Left lobe of liver (tissue), 2 donors: Measurements from ENCODE around the gene SMIM26. TPM values are rescaled to one million over a fixed set of nuclear protein-coding genes. Genes with fewer than 3 reads are reported as not detected.
"Not testable (repeated sequence)": the region's sequence is repeated elsewhere in the genome, so short reads cannot be mapped to it uniquely, and the experiment has no call there.

Experiments
- ATAC-seq: fragments of 200-7000 bp; cut with Tn5 transposase; one replicate; pipeline ENCODE4 v1.9.1; 2020; ENCODE audit warnings: mild to moderate bottlenecking, moderate library complexity
- DNase-seq: peaks from one replicate; pipeline ENCODE4 v3.0.0-alpha.2; 2020; ENCODE audit warnings: low spot score
- total RNA-seq: library from RNA; stranded (reverse); gene quantifications from one replicate; pipeline ENCODE4 v1.2.1, GENCODE V29; 2021
- donor health status: DM: no; HTN: no; CAD: no; lungs with moderate emphysema.
- donor health status: DM: no; HTN: yes; CAD: no.

SMIM26 gene
- total RNA-seq: 35.4 TPM

- ATAC-seq (peak; percentile 99), DNase-seq (peak; percentile 96)
These were observed at the start of gene SMIM26 for GRCh38 chr20:18566892-18567738. TSS of gene SMIM26 (plus strand) at chr20:18567432. CDS start at chr20:18567479, 47 bp downstream.

GRCh38 chr20:18522066-18522465 lies 45.2 kb upstream of the SMIM26 start:
- DNase-seq, ATAC-seq: not testable (repeated sequence)

DNA sequence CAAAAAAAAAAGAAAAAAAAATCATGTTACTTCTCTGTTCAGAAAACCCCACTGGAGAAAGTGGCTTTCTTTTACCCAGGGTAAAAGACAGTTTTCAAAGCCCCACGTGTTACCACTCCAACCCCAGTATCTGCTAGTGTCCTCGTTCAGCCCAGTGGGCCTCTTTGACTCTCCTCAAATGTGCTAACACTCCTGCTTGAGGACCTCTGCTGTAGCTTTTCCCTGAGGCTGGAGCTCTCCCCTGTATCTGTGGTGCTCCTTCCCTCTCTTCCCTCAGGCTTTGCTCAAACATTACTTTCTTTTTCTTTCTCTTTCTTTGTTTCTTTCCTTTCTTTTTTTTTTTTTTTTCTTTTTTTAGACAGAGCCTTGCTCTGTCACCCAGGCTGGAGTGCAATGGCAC lies 44.2 kb upstream of the SMIM26 start:
- DNase-seq (no peak), ATAC-seq (no peak)

GRCh38 chr20:18524646-18525045 lies 42.6 kb upstream of the SMIM26 start:
- ATAC-seq (no peak), DNase-seq (no peak)

DNA sequence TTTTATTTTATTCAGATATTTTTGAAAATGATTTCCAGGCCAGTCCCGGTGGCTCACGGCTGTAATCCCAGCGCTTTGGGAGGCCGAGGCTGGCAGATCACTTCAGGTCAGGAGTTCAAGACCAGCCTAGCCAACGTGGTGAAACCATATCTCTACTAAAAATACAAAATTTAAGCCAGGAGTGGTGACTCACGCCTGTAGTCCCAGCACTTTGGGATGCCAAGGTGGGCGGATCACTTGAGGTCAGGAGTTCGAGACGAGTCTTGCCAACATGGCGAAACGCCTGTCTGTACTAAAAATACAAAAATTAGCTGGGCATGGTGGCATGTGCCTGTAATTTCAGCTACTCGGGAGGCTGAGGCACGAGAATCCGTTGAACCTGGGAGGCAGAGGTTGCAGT lies 40.5 kb upstream of the SMIM26 start:
- not testable (repeated sequence) for ATAC-seq, DNase-seq

DNA sequence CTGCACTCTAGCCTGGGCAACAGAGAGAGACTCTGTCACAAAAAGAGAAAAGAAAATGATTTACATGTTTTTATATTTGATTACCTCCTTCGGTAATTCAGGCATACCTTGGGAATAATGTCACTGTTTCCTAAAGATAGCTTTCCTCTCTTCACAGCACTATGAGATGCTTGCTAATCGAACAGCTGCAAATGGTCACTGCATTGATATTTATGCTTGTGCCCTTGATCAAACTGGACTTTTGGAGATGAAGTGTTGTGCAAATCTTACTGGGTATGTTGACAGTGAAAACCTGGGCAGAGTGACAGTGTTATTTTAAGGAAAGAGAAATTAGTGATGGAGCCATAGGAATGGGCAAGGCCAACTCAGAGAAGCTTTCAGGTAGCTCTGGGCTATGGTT lies 39.9 kb upstream of the SMIM26 start:
- ATAC-seq: no peak
- DNase-seq: no peak

- DNase-seq (no peak), ATAC-seq (no peak)
These were observed 39.4 kb upstream of the SMIM26 start for GRCh38 chr20:18527836-18528235.

DNA sequence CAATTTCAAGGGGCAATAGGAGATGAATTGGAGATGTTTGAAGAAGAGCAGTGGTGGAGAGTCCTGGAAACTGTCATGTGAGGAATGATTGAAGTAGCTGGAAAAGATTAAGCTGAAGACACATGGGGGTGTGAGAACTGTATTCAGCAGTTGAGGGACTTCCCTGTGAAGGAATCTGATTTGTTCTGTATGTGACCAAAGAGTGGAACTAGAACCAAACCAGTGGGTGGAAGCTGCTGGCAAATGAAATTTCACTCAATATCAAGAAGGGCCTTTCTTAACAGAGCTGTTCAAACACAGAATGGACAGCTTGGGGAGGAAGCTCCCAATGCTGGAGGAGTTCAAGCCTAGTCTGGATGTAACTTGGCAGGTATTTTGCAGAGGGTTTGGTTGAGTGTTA lies 38.2 kb upstream of the SMIM26 start:
- DNase-seq (no peak), ATAC-seq (no peak)

DNA sequence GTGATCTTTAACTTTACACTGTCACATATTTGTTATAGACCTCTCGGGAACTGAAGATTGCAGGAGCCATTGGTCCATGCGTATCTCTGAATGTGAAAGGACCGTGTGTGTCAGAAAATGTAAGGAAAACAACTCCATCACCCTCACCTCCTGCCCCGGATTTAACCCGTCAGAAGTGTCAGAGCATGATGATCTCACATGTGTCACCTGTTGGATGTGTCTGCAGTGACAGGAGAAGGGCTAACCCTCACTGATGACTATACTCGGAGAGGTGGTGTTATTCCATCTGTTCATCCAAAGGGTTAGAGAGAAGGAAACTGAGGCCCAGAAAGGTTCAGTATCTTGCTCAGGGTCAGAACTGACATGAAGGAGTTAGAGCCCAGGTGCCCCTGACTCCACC lies 34.6 kb upstream of the SMIM26 start:
- DNase-seq (no peak), ATAC-seq (no peak)

GRCh38 chr20:18533491-18533890 lies 33.7 kb upstream of the SMIM26 start:
- no peak for DNase-seq

GRCh38 chr20:18533978-18534644 lies 33.1 kb upstream of the SMIM26 start:
- ATAC-seq (peak; percentile 98), DNase-seq (peak; percentile 61)

More at GRCh38 chr20:18533491-18533890, 33.7 kb upstream of the SMIM26 start:
- ATAC-seq: no peak

DNA sequence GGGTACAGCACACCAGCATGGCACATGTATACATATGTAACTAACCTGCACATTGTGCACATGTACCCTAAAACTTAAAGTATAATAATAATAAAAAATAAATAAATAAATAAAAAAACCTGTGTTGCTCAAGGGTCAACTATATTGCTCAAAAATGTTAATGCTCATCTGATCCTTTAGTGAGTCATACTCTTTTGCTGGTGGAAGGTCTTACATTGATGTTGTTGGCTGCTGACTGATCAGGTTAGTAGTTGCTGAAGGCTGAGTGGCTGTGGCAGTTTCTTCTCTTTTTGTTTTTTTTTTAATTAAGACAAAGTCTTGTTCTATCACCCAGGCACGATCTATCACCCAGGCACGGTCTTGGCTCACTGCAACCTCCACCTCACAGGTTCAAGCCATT lies 29.6 kb upstream of the SMIM26 start:
- DNase-seq (no peak), ATAC-seq (no peak)

- no peak for DNase-seq
- no peak for ATAC-seq
These were observed 25.5 kb upstream of the SMIM26 start for GRCh38 chr20:18541741-18542140.

GRCh38 chr20:18543216-18543615 lies 24.0 kb upstream of the SMIM26 start:
- no peak for ATAC-seq
- no peak for DNase-seq

DNA sequence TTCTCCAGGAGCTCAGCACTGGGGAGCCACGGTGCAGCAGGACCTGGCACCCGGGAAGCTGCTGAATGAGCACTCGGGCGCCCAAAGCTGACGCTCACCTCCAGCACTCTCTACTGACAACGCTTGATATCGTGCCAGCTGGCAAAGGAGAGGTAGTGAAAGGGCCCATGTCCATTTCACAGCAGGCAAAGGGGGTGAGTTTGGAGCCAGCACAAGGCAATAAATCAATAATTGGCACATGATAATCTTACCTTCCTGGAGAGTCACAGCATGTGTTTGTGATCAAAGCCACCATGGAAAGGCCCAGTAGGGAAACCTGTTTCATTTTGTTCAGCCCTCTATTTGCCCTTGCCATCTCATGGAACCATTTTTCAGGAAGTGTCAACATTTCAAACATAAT lies 23.3 kb upstream of the SMIM26 start:
- ATAC-seq (peak; percentile 96), DNase-seq (peak; percentile 96)

- DNase-seq (no peak), ATAC-seq (no peak)
These were observed 21.7 kb upstream of the SMIM26 start for GRCh38 chr20:18545566-18545965.

DNA sequence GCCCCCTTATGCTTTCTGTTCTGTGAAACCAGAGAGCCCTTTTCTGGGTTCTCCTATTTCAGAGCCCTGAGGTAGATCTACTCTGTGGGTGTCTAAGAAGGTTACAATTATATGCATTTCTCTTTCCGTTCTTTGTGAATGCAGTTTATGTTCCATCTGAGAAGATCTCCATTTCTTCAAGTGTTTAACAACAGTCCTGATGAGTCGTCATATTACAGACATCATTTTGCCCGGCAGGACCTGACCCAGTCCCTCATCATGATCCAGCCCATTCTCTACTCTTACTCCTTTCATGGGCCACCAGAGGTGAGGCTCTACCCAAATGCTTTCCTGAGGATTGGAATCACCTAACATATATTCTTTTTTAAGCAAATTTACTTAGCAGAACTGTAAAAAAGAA lies 18.8 kb upstream of the SMIM26 start:
- ATAC-seq: no peak
- DNase-seq: no peak

GRCh38 chr20:18553746-18554145 lies 13.5 kb upstream of the SMIM26 start:
- ATAC-seq (no peak), DNase-seq (no peak)

DNA sequence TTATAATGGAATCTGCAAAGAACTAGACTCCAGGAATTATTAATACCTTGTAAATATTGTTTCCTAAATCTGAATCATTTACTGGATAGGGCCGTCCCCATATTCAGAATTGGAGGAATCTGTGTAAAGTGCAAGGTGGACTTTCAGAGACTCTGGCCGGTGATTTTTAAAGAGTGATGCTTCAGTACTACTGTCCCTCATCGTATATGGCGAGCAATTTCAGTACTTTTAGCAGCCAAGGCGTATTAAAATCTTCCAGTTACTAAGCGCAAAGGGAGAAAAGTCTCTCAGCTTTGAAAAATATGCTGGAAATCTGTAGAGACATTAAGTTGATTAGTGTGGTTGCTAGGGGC lies 483 bp downstream of the SMIM26 start:
- no peak for DNase-seq
- peak; percentile 41 for ATAC-seq

GRCh38 chr20:18571009-18571408 lies 3.8 kb downstream of the SMIM26 start:
- DNase-seq: no peak
- ATAC-seq: no peak

DNA sequence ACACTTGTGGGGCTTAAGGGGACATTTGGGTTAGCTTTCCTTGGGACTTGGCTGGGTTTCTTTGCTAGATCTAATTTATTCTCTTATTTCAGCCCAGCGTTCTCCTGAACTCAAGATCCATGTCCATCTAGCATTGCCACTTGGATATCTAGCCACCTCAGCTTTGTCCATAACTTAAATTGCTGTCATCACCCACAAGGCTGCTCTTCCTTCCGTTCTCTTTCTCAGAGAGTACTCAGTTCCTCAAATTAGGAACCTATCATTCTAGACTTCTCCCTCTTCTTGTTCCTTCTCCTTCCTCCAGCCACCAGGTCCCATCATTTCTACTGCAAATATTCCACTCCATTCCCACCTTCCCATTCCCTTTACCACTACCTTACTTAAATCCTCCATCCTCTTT lies 4.3 kb downstream of the SMIM26 start:
- DNase-seq: no peak

GRCh38 chr20:18577942-18578341 lies 10.7 kb downstream of the SMIM26 start:
- DNase-seq: no peak
- ATAC-seq: no peak

More for the DNA sequence above, 4.3 kb downstream of the SMIM26 start:
- ATAC-seq: no peak
